Activated CD4-positive, alpha-beta T cell treated with anti-CD3 and anti-CD28 coated beads, Interleukin-10, Interleukin-2, amounts not matched to agents 100 ng/mL and 50 ng/mL, durations not matched to agents 16 hours and 8 hours (primary cell): Measurements from ENCODE around the gene KRTAP4-1.
"Not testable (repeated sequence)": the region's sequence is repeated elsewhere in the genome, so short reads cannot be mapped to it uniquely, and the experiment has no call there.

Source experiments
- DNase-seq: peaks from one replicate; pipeline ENCODE4 v3.0.0-alpha.2; 2020

The KRTAP4-1 gene

GRCh38 chr17:41168121-41168520 is 16.6 kb downstream of the KRTAP4-1 start, which contains the start of gene KRTAP4-3:
KRTAP4-3 (minus strand) TSS chr17:41168221; CDS start chr17:41168172, 49 bp downstream.
- no peak for DNase-seq

- DNase-seq: no peak
Measured at GRCh38 chr17:41167561-41167960, 17.1 kb downstream of the KRTAP4-1 start.

- no peak for DNase-seq
Measured at GRCh38 chr17:41163828-41164227, 20.9 kb downstream of the KRTAP4-1 start.

GRCh38 chr17:41160648-41161047 is 24.1 kb downstream of the KRTAP4-1 start, which contains the start of gene KRTAP4-4:
KRTAP4-4 (minus strand) TSS chr17:41160748; CDS start chr17:41160691, 57 bp downstream.
- no peak for DNase-seq

- DNase-seq: not testable (repeated sequence)
Measured at GRCh38 chr17:41160190-41160589, 24.5 kb downstream of the KRTAP4-1 start.

- no peak for DNase-seq
Measured at GRCh38 chr17:41153856-41154255, 30.9 kb downstream of the KRTAP4-1 start.

GRCh38 chr17:41151525-41151924 is 33.2 kb downstream of the KRTAP4-1 start:
- DNase-seq: no peak

- no peak for DNase-seq
Measured at GRCh38 chr17:41150026-41150425, 34.7 kb downstream of the KRTAP4-1 start.

GRCh38 chr17:41149652-41149985 is 35.1 kb downstream of the KRTAP4-1 start, which contains the start of gene KRTAP4-5:
KRTAP4-5 (minus strand) TSS chr17:41149825; CDS start chr17:41149767, 58 bp downstream.
- no peak for DNase-seq

- not testable (repeated sequence) for DNase-seq
Measured at GRCh38 chr17:41148971-41149651, 35.6 kb downstream of the KRTAP4-1 start.

- no peak for DNase-seq
Measured at GRCh38 chr17:41147531-41148204, 37.0 kb downstream of the KRTAP4-1 start.

GRCh38 chr17:41145261-41145660 is 39.5 kb downstream of the KRTAP4-1 start:
- no peak for DNase-seq

GRCh38 chr17:41144846-41145245 is 39.9 kb downstream of the KRTAP4-1 start:
- no peak for DNase-seq

GRCh38 chr17:41141361-41141760 is 43.4 kb downstream of the KRTAP4-1 start:
- no peak for DNase-seq

GRCh38 chr17:41140360-41141131 is 44.2 kb downstream of the KRTAP4-1 start, which contains the start of gene KRTAP4-6:
KRTAP4-6 (minus strand) TSS chr17:41140544; CDS start chr17:41140487, 57 bp downstream.
- no peak for DNase-seq

- DNase-seq: not testable (repeated sequence)
Measured at GRCh38 chr17:41139865-41140264, 44.8 kb downstream of the KRTAP4-1 start.
